ENCODE results near the gene DCTN4.

Gene DCTN4

GRCh38 chr5:150662731-150663516 lies 95.9 kb downstream of the DCTN4 start:
- no peak for DNase-seq

- DNase-seq: no peak
These were observed 96.8 kb downstream of the DCTN4 start for GRCh38 chr5:150661821-150662596.

GRCh38 chr5:150661086-150661485 lies 97.7 kb downstream of the DCTN4 start, which contains the start of gene MYOZ3:
Gene MYOZ3, plus strand, starts transcription at chr5:150661251. Its CDS starts 1,691 bp downstream, at chr5:150662942.
- no peak for DNase-seq

DNA sequence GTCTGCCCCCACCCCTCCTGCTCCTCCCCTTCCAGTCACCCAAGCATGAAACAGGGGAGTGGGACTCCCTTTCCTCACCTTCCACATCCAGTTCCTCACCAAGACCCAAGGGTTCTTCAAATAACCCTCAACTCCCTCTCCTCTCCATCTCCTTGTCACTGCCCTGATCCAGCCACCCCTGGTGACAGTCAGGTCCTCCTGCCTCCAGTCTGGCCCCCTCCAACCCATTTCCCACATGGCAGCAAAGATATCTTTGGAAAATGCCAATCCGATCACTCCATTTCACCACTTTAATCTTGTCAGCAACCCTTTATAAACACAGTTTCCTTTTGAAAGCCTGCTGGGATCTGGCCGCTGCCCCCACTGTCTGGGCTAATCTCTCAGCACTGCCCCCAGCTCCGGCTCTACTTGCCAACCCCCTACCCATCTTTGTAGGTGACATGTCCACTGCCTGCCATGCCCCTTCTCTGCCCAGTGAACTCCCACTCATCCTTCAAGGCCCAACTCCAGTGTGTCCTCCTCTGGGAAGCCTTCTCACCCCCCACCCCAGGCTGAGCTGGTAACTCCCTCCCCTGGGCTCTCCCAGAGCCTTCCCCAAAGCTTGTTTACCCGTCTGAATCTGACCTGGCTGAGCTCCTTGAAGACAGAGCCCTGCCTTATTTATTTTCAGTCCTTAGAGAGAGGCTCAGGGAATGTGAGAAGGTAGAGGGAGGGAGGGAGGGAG lies 98.5 kb downstream of the DCTN4 start:
- no peak for DNase-seq

GRCh38 chr5:150659360-150660107 lies 99.3 kb downstream of the DCTN4 start:
- no peak for DNase-seq

DNA sequence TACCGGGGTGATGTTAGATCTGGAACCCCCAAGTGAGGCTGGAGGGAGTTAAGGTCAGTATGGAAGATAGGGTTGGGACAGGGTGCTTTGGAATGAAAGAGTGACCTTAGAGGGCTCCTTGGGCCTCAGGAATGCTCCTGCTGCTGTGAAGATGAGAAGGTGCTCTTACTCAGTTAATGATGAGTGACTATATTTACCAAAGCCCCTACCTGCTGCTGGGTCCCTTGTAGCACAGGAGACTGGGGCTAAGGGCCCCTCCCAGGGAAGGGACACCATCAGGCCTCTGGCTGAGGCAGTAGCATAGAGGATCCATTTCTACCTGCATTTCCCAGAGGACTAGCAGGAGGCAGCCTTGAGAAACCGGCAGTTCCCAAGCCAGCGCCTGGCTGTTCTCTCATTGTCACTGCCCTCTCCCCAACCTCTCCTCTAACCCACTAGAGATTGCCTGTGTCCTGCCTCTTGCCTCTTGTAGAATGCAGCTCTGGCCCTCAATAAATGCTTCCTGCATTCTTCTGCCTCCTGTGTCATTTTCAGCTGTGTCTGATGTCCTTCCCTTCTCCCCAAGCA lies 100.0 kb downstream of the DCTN4 start:
- no peak for DNase-seq

All from COR-L47 (cell line).